Stimulated activated CD8-positive, alpha-beta memory T cell treated with anti-CD3 and anti-CD28 coated beads, Interleukin-2, amount 100 ng/mL, for 1 hour (primary cell): ENCODE measurements around the gene RPS10.
"Not testable (repeated sequence)": the region's sequence is repeated elsewhere in the genome, so short reads cannot be mapped to it uniquely, and the experiment has no call there.

Experiments used
- DNase-seq, 2 donors: peaks; one replicate each; pipeline ENCODE4 v3.0.0-alpha.2; 2020; ENCODE audit warnings: low read depth in 2 of 2

Gene RPS10

GRCh38 chr6:34392497-34393190 is 33.2 kb downstream of the RPS10 start, which contains the start of gene NUDT3:
Gene NUDT3 (minus strand): TSS chr6:34392669. CDS start chr6:34392362, 307 bp downstream.
- DNase-seq: peak; percentile 87 to 90

- peak; percentile 4 to 23 for DNase-seq
Observed at GRCh38 chr6:34391786-34392496, 33.9 kb downstream of the RPS10 start.

DNA sequence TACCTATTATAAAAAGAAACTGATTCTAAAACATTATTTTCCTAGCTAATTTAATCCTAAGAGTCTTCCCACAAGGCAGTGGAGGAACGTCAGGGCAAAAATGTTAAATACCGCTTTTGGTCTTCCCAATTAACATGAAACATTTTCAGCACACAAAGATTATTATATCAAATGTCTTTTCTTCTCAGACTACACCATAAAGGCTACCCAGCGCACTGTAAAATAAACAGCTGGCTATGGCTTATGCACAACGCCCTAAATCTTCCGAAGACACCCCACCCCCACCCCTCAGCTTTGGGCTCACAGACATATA is 34.4 kb downstream of the RPS10 start:
- DNase-seq: no peak

DNA sequence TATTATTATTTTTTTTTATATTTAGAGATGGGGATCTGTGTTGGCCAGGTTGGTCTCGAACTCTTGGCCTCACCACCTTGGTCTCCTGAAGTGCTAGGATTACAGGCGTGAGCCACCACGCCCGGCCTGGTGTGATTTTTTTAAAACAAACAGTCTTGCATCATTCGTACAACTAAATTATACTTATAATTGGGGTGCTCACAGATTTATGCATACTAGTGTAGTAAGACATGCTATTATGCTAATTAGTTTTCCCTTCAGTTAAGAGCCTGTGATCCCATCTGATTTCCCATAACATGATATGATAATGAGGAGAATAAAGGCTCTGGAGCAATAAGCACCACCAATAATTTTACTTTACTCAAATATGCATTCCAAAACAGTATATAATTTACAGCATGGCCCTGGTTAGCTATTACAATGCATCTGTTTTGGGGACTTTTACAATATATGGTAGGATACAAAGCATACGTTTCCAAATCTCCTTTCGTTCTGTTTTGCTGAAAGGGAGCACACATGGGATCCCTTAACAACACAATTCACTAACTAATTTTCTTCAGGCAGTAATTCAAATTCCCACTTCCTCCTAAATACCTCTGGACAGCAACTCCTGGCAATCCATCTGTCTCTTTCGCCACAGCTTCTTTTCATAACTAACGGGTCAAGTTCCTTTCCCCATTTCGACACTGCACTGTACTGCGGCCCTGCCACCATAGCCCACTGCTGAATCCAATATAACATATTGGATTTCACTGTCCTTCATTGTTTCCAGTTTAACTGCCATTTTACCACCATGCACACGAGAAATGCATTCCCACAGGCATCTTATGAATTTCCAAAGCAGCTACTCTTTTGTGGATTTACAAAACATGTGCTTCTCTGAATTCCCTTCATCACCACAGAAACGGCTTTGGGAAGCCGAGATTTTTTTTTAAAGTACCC is 35.1 kb downstream of the RPS10 start:
- no peak for DNase-seq

DNA sequence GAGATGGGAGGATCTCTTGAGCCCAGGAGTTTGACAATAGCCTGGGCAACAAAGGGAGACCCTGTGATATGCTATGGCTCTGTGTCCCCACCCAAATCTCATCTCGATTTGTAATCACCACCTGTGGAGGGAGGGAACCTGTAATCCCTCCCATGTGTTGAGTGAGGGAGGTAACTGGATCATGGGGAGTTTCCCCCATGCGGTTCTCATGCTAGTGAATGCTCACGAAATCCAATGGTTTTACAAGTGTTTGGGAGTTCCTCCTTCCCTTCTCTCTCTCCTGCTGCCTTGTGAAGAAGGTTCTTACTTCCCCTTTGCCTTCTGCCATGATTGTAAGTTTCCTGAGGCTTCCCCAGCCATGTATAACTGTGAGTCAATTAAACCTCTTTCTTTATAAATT is 36.8 kb downstream of the RPS10 start:
- DNase-seq: no peak

GRCh38 chr6:34388421-34388820 is 37.4 kb downstream of the RPS10 start:
- no peak for DNase-seq

- no peak for DNase-seq
Observed at GRCh38 chr6:34386316-34387137, 39.3 kb downstream of the RPS10 start.

DNA sequence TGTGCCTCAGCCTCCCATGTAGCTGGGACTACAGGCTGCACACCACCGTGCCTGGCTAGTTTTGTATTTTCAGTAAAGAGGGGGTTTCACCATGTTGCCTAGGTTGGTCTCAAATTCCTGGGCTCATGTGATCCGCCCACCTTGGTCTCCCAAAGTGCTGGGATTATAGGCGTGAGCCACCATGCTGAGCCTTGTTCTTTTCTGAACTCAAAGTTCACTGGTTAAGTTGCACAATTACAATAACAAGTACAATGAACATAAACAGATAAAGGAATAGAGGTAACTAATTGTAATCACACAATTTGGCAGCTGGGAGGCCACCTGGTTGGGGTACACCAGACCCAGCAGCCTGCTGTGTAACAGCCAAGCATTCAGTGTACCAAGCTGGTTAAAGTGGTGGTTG is 40.1 kb downstream of the RPS10 start:
- DNase-seq: no peak

GRCh38 chr6:34384321-34385153 is 41.3 kb downstream of the RPS10 start:
- DNase-seq: no peak

- DNase-seq: no peak
Observed at GRCh38 chr6:34383656-34384320, 42.1 kb downstream of the RPS10 start.

GRCh38 chr6:34383161-34383631 is 42.7 kb downstream of the RPS10 start:
- DNase-seq: no peak

DNA sequence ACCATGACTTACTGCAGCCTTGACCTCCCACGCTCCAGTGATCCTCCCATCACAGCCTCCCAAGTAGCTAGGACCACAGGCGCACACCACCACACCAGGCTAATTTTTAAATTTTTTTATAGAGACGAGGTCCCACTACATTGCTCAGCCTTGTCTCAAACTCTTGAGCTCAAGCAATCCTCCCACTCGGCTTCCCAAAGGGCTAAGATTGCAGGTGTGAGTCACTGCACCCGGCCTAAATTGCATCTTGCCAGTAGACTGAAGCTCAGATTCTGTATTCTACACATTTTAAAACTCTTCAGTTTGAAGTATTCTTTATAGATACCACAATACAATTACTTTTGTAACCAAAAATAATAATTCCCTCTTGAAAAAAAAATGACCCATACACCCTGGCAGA is 44.8 kb downstream of the RPS10 start:
- no peak for DNase-seq

DNA sequence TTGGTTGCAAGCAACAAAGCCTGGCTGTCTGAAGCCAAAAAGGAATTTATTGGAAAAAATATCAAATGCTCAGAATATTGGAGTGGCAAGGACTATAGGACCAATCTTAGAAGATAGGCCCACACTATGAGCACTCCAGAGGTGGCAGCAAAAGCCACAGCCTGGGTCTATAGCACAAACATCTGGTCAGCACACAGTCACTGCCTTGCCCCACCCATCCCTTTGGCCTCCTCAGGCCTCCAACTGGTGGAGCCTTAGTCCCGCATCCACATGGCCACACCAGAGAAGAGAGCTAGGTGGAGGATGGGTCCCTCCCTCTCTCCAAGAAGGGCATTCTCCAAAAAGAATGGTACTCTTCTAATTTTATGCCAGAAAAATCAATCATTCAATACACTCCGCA is 47.4 kb downstream of the RPS10 start:
- no peak for DNase-seq

DNA sequence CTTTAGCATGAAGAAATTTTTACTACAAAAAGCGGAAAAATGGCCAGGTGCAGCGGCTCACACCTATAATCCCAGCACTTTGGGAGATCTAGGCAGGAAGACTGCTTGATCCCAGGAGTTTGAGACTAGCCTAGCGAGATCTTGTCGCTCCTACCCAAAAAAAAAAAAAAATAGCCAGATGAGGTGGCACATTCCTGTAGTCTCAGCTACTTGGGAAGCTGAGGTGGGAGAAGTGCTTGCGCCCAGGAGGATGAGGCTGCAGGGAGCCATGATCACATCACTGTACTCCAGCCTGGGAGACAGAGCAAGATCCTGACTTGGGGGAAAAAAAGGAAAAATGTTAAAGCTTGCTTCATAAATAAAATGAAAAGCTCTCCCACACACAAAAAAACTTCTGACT is 47.9 kb downstream of the RPS10 start:
- no peak for DNase-seq

DNA sequence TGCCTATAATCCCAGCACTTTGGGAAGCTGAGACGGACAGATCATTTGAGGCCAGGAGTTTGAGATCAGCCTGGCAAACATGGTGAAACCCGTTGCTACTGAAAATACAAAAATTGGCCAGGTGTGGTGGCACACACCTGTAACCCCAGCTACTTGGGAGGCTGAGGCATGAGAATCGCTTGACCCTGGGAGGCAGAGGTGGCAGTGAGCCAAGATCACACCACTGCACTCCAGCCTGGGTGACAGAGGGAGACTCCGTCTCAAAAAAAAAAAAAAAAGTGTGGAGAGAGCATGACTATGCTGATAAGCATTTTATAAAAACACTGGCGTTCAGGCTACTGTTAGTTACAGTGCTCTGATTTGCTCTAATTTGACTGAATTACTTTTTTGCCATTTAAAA is 48.3 kb downstream of the RPS10 start:
- not testable (repeated sequence) for DNase-seq

DNA sequence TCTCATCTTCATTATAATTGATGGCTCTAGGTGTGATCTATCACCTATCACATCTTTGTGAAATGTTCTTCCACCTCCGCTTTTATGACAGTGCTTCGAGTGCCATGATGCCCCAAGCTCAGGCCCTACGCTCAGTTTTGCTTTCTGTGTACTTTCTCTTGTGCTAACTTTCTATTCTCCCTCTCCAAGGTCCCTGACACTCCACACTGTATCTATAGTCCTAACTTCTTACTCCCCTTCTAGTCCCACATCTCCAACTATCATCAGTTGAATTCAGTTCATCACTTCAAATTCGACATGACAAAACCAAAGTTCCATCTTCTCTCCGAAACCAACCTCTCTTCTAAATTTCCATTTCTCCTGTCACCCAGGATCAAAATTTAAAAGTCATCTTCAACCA is 50.0 kb downstream of the RPS10 start:
- DNase-seq: no peak

DNA sequence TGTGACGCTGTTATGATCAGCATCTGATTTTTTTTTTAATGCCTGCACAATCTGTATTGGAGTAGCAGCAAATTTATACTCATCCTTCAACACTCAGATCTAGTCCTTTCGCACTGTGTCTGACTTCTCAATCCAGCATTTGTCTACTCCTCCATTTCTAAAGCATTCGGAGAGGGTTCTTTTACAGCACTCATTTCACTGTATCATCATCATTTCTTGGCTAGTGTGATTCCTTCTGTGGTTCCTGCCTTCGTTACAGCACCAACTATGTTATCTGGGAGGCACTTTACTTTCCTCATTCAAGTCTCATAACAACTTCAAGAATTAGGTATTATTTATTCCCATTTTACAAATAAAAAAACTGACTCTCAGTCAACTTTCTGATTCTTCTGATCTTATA is 51.4 kb downstream of the RPS10 start:
- DNase-seq: no peak

DNA sequence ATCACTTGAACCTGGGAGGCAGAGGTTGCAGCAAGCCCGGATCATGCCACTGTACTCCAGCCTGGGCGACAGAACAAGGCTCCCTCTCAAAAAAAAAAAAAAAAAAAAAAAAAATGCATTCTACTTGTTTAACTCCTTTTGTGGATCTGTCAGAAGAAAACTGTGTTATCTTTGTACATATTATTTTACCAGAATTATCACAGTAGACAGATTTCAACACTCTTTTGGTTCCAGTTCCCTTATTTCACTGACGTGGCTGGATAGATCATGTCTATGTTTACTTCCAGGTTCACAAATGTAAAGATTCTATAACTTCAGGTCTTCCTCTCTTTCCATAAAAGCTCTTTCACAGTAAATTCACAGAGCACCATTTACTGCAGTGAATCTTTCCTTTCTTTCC is 51.8 kb downstream of the RPS10 start:
- no peak for DNase-seq

DNA sequence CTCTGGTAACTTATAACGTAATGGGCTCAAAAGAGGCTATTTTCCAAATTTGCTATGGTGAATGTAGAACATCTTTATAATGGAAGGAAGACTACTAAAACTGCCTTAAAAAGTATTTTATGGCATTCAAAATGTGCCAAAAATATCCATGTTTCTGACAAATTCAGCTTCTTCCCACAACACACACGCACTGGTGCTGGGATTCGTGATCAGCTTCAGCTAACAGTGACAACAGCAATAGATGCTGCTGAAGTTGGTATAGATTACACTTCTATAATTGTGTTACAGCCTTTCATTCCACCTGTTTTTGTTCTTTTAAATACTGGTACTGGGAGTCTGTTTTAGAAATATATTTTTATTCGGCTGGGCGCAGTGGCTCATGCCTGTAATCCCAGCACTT is 52.4 kb downstream of the RPS10 start:
- DNase-seq: no peak

- not testable (repeated sequence) for DNase-seq
Observed at GRCh38 chr6:34371865-34372264, 54.0 kb downstream of the RPS10 start.
